WERI-Rb-1 (cell line): ENCODE measurements around the gene BPNT1.

ENCODE experiments used
- DNase-seq: peaks from one replicate; pipeline ENCODE4 v3.0.0-alpha.2; 2020
- H3K27ac ChIP-seq: fragments of 250-450 bp; sonication (Bioruptor Pico); 2 replicates; pipeline ENCODE4 v1.5.1; 2020; ENCODE audit warnings: mild to moderate bottlenecking, moderate library complexity
- H3K27me3 ChIP-seq: fragments of 250-450 bp; sonication (Bioruptor Pico); 2 replicates; pipeline ENCODE4 v1.5.1; 2021; ENCODE audit warnings: mild to moderate bottlenecking, low read depth, moderate library complexity; ENCODE audit not compliant: insufficient read depth, severe bottlenecking
- H3K36me3 ChIP-seq: fragments of 250-450 bp; sonication (Bioruptor Pico); 2 replicates; pipeline ENCODE4 v1.5.1; 2020; ENCODE audit warnings: mild to moderate bottlenecking, moderate library complexity
- H3K4me3 ChIP-seq: 2 replicates; pipeline ENCODE4 v1.5.1; 2011; ENCODE audit warnings: low read depth, mild to moderate bottlenecking, control low read depth, low read length
- H3K9me3 ChIP-seq: fragments of 250-450 bp; sonication (Bioruptor Pico); 2 replicates; pipeline ENCODE4 v1.5.1; 2021; ENCODE audit warnings: mild to moderate bottlenecking, moderate library complexity; ENCODE audit not compliant: severe bottlenecking
- CTCF ChIP-seq: IDR thresholded peaks from 2 replicates; pipeline ENCODE4 v1.5.1; 2011; ENCODE audit warnings: low read depth, mild to moderate bottlenecking, control low read depth, inconsistent platforms, low read length

Gene BPNT1

GRCh38 chr1:220067269-220068204 lies 22.1 kb downstream of the BPNT1 start:
- H3K27ac ChIP-seq, result no peak overlapping the region
- H3K27me3 ChIP-seq, result no peaks in the 10 kb centered on the region
- no peak overlapping the region for H3K4me3 ChIP-seq
- no peaks in the 10 kb centered on the region for H3K9me3 ChIP-seq
- peaks cover 41% of the 10 kb centered on the region for H3K36me3 ChIP-seq
- no peak for TF ChIP-seq CTCF
- DNase-seq, result no peak

- no peaks in the 10 kb centered on the region for H3K9me3 ChIP-seq
- peaks cover 42% of the 10 kb centered on the region for H3K36me3 ChIP-seq
- no peak overlapping the region for H3K27ac ChIP-seq
- no peaks in the 10 kb centered on the region for H3K27me3 ChIP-seq
- no peak for DNase-seq
- no peak overlapping the region for H3K4me3 ChIP-seq
- no peak for TF ChIP-seq CTCF
Measured at GRCh38 chr1:220062629-220063028, 27.0 kb downstream of the BPNT1 start.

- Histone ChIP-seq H3K27me3 (no peaks in the 10 kb centered on the region), H3K27ac (no peak overlapping the region), H3K4me3 (no peak overlapping the region), H3K9me3 (no peaks in the 10 kb centered on the region), H3K36me3 (peaks cover 49% of the 10 kb centered on the region)
- no peak for TF ChIP-seq CTCF
- DNase-seq, result no peak
Measured at GRCh38 chr1:220060876-220061275, 28.7 kb downstream of the BPNT1 start.

GRCh38 chr1:220056374-220056773 lies 33.2 kb downstream of the BPNT1 start:
- H3K4me3 ChIP-seq, result no peak overlapping the region
- TF ChIP-seq CTCF, result no peak
- H3K27ac ChIP-seq, result no peak overlapping the region
- H3K36me3 ChIP-seq, result peaks cover 29% of the 10 kb centered on the region
- DNase-seq, result no peak
- no peaks in the 10 kb centered on the region for H3K9me3 ChIP-seq
- H3K27me3 ChIP-seq, result no peaks in the 10 kb centered on the region

- Histone ChIP-seq H3K27me3 (no peaks in the 10 kb centered on the region), H3K27ac (peak within 1 kb of the TSS; percentile 70), H3K4me3 (peak within 1 kb of the TSS; percentile 88), H3K9me3 (no peaks in the 10 kb centered on the region), H3K36me3 (peaks cover 11% of the 10 kb centered on the region; the same call in 1 of the 2 replicates)
- peak; percentile 97 for DNase-seq
- peak; percentile 78 for TF ChIP-seq CTCF
Measured at GRCh38 chr1:220046052-220046930, 43.3 kb downstream of the BPNT1 start, which contains the start of gene EPRS1. Gene EPRS1 (minus strand): TSS chr1:220046505. CDS start chr1:220046388, 117 bp downstream.
